ENCODE measurements around the gene ZMYND15. TPM values are rescaled to one million over a fixed set of nuclear protein-coding genes. Genes with fewer than 3 reads are reported as not detected.

Gene ZMYND15
- total and polyA plus RNA-seq, 2 of the 13 experiments (the other 11 are each of a cell fraction or from before 2014, with no cell fraction given), result 0.24 to 2.7 TPM

DNA sequence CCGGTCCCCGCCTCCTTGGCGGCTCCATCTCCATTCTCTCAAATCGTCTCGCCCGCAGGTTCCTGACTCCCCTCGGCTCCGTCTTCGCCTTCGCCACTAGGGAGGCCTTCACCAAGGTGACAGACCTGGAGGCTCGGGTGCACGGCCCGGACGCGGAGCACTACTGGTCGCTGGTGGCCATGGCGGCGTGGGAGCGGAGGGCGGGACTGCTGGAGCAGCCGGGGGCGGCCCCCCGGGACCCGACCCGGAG is 50.0 kb downstream of the ZMYND15 start (continued):
- TF ChIP-seq, protein P1, sequence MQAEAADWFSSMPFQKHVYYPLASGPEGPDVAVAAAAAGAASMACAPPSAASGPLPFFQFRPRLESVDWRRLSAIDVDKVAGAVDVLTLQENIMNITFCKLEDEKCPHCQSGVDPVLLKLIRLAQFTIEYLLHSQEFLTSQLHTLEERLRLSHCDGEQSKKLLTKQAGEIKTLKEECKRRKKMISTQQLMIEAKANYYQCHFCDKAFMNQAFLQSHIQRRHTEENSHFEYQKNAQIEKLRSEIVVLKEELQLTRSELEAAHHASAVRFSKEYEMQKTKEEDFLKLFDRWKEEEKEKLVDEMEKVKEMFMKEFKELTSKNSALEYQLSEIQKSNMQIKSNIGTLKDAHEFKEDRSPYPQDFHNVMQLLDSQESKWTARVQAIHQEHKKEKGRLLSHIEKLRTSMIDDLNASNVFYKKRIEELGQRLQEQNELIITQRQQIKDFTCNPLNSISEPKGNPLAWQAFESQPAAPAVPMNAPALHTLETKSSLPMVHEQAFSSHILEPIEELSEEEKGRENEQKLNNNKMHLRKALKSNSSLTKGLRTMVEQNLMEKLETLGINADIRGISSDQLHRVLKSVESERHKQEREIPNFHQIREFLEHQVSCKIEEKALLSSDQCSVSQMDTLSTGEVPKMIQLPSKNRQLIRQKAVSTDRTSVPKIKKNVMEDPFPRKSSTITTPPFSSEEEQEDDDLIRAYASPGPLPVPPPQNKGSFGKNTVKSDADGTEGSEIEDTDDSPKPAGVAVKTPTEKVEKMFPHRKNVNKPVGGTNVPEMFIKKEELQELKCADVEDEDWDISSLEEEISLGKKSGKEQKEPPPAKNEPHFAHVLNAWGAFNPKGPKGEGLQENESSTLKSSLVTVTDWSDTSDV (CRISPR knock-in tag; IDR thresholded peaks at IDR 0.05), result no peak
- TF ChIP-seq ZNF766 (CRISPR knock-in tag; IDR thresholded peaks at IDR 0.05; ENCODE audit: borderline replicate concordance), result no peak
- TF ChIP-seq HOXA5 (CRISPR knock-in tag; IDR thresholded peaks at IDR 0.05), result no peak
- TF ChIP-seq SIX4 (CRISPR knock-in tag; IDR thresholded peaks at IDR 0.05), result no peak
- TF ChIP-seq, protein P2, sequence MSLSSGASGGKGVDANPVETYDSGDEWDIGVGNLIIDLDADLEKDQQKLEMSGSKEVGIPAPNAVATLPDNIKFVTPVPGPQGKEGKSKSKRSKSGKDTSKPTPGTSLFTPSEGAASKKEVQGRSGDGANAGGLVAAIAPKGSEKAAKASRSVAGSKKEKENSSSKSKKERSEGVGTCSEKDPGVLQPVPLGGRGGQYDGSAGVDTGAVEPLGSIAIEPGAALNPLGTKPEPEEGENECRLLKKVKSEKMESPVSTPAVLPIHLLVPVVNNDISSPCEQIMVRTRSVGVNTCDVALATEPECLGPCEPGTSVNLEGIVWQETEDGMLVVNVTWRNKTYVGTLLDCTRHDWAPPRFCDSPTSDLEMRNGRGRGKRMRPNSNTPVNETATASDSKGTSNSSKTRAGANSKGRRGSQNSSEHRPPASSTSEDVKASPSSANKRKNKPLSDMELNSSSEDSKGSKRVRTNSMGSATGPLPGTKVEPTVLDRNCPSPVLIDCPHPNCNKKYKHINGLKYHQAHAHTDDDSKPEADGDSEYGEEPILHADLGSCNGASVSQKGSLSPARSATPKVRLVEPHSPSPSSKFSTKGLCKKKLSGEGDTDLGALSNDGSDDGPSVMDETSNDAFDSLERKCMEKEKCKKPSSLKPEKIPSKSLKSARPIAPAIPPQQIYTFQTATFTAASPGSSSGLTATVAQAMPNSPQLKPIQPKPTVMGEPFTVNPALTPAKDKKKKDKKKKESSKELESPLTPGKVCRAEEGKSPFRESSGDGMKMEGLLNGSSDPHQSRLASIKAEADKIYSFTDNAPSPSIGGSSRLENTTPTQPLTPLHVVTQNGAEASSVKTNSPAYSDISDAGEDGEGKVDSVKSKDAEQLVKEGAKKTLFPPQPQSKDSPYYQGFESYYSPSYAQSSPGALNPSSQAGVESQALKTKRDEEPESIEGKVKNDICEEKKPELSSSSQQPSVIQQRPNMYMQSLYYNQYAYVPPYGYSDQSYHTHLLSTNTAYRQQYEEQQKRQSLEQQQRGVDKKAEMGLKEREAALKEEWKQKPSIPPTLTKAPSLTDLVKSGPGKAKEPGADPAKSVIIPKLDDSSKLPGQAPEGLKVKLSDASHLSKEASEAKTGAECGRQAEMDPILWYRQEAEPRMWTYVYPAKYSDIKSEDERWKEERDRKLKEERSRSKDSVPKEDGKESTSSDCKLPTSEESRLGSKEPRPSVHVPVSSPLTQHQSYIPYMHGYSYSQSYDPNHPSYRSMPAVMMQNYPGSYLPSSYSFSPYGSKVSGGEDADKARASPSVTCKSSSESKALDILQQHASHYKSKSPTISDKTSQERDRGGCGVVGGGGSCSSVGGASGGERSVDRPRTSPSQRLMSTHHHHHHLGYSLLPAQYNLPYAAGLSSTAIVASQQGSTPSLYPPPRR (CRISPR knock-in tag; IDR thresholded peaks at IDR 0.05; ENCODE audit: borderline replicate concordance), result no peak
- TF ChIP-seq HHEX (CRISPR knock-in tag; IDR thresholded peaks at IDR 0.05), result no peak
- TF ChIP-seq, protein P3, sequence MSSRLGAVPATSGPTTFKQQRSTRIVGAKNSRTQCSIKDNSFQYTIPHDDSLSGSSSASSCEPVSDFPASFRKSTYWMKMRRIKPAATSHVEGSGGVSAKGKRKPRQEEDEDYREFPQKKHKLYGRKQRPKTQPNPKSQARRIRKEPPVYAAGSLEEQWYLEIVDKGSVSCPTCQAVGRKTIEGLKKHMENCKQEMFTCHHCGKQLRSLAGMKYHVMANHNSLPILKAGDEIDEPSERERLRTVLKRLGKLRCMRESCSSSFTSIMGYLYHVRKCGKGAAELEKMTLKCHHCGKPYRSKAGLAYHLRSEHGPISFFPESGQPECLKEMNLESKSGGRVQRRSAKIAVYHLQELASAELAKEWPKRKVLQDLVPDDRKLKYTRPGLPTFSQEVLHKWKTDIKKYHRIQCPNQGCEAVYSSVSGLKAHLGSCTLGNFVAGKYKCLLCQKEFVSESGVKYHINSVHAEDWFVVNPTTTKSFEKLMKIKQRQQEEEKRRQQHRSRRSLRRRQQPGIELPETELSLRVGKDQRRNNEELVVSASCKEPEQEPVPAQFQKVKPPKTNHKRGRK (CRISPR knock-in tag; IDR thresholded peaks at IDR 0.05), result no peak
- TF ChIP-seq ZMYM4 (CRISPR knock-in tag; IDR thresholded peaks at IDR 0.05), result no peak
- TF ChIP-seq, protein P4, sequence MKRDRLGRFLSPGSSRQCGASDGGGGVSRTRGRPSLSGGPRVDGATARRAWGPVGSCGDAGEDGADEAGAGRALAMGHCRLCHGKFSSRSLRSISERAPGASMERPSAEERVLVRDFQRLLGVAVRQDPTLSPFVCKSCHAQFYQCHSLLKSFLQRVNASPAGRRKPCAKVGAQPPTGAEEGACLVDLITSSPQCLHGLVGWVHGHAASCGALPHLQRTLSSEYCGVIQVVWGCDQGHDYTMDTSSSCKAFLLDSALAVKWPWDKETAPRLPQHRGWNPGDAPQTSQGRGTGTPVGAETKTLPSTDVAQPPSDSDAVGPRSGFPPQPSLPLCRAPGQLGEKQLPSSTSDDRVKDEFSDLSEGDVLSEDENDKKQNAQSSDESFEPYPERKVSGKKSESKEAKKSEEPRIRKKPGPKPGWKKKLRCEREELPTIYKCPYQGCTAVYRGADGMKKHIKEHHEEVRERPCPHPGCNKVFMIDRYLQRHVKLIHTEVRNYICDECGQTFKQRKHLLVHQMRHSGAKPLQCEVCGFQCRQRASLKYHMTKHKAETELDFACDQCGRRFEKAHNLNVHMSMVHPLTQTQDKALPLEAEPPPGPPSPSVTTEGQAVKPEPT (CRISPR knock-in tag; IDR thresholded peaks at IDR 0.05; ENCODE audit: low read depth), result no peak
- no peak for TF ChIP-seq ZNF775 (CRISPR knock-in tag; IDR thresholded peaks at IDR 0.05; ENCODE audit: borderline replicate concordance)
- TF ChIP-seq, protein P5, sequence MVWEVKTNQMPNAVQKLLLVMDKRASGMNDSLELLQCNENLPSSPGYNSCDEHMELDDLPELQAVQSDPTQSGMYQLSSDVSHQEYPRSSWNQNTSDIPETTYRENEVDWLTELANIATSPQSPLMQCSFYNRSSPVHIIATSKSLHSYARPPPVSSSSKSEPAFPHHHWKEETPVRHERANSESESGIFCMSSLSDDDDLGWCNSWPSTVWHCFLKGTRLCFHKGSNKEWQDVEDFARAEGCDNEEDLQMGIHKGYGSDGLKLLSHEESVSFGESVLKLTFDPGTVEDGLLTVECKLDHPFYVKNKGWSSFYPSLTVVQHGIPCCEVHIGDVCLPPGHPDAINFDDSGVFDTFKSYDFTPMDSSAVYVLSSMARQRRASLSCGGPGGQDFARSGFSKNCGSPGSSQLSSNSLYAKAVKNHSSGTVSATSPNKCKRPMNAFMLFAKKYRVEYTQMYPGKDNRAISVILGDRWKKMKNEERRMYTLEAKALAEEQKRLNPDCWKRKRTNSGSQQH (CRISPR knock-in tag; IDR thresholded peaks at IDR 0.05; ENCODE audit: low read depth), result no peak
- no peak for TF ChIP-seq ZNF501 (CRISPR knock-in tag; IDR thresholded peaks at IDR 0.05)
- TF ChIP-seq TP53 (CRISPR knock-in tag; conservative IDR thresholded peaks at IDR 0.05), result no peak; the same call in 1 of the 2 replicates
- TF ChIP-seq, protein P6, sequence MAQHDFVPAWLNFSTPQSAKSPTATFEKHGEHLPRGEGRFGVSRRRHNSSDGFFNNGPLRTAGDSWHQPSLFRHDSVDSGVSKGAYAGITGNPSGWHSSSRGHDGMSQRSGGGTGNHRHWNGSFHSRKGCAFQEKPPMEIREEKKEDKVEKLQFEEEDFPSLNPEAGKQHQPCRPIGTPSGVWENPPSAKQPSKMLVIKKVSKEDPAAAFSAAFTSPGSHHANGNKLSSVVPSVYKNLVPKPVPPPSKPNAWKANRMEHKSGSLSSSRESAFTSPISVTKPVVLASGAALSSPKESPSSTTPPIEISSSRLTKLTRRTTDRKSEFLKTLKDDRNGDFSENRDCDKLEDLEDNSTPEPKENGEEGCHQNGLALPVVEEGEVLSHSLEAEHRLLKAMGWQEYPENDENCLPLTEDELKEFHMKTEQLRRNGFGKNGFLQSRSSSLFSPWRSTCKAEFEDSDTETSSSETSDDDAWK (CRISPR knock-in tag; IDR thresholded peaks at IDR 0.05), result no peak
